ENCODE data around the gene ITSN1.

- no peak for TF ChIP-seq CTCF (IDR thresholded peaks at IDR 0.05)
- TF ChIP-seq POLR2AphosphoS5 (IDR thresholded peaks at IDR 0.05), result no peak
- no peak for TF ChIP-seq POLR2A (IDR thresholded peaks at IDR 0.05)
Observed at GRCh38 chr21:33917421-33917820, 275.1 kb downstream of the ITSN1 start.
